Activated CD8-positive, alpha-beta memory T cell treated with anti-CD3 and anti-CD28 coated beads, Interleukin-2, amount 10 ng/mL, durations not matched to agents 7 days and 5 days (primary cell): ENCODE measurements around the gene MEOX2. TPM values are rescaled to one million over a fixed set of nuclear protein-coding genes. Genes with fewer than 3 reads are reported as not detected.

ENCODE experiments used
- ATAC-seq: fragments of 150-1000 bp; cut with Tn5 transposase; one replicate; pipeline ENCODE4 v1.10.0; 2021; ENCODE audit warnings: moderate library complexity
- CTCF ChIA-PET: fragments of 350-600 bp; sonication (Branson Sonifier 250); formaldehyde crosslinking; loops from one replicate; lab custom pipeline; 2021; ENCODE audit warnings: antibody characterized with exemption; lab: Charles Lee
- DNase-seq: peaks from one replicate; pipeline ENCODE4 v3.0.0-alpha.2; 2020
- H3K27ac Mint-ChIP-seq: one replicate; pipeline ENCODE4 v1.8.0; 2021; ENCODE audit warnings: mild to moderate bottlenecking, mixed read lengths
- H3K27me3 Mint-ChIP-seq: one replicate; pipeline ENCODE4 v1.8.0; 2021; ENCODE audit warnings: mixed read lengths
- H3K36me3 Mint-ChIP-seq: one replicate; pipeline ENCODE4 v1.8.0; 2021; ENCODE audit warnings: mild to moderate bottlenecking, mixed read lengths
- H3K4me1 Mint-ChIP-seq: one replicate; pipeline ENCODE4 v1.8.0; 2021; ENCODE audit warnings: mixed read lengths
- H3K4me3 Mint-ChIP-seq: one replicate; pipeline ENCODE4 v1.8.0; 2021; ENCODE audit warnings: mild to moderate bottlenecking, moderate library complexity, mixed read lengths
- H3K9me3 Mint-ChIP-seq: one replicate; pipeline ENCODE4 v1.8.0; 2022; ENCODE audit warnings: low read depth, mixed read lengths
- total RNA-seq, 2 experiments: library from RNA; stranded (reverse); gene quantifications; one replicate each; pipeline ENCODE4 v1.2.3, GENCODE V29; 2021

MEOX2 gene
- total RNA-seq, result not detected

GRCh38 chr7:15686295-15686956, at the start of gene MEOX2:
TSS of gene MEOX2 (minus strand) at chr7:15686683. CDS start at chr7:15686402, 281 bp downstream.
- H3K36me3 Mint-ChIP-seq, result peaks cover 3% of the 10 kb centered on the region
- H3K4me1 Mint-ChIP-seq, result no peaks in the 10 kb centered on the region
- H3K9me3 Mint-ChIP-seq, result no peaks in the 10 kb centered on the region
- no peak within 1 kb of the TSS for H3K27ac Mint-ChIP-seq
- H3K4me3 Mint-ChIP-seq, result no peak within 1 kb of the TSS
- H3K27me3 Mint-ChIP-seq, result peaks cover 44% of the 10 kb centered on the region
- ATAC-seq (no peak), DNase-seq (no peak)
- CTCF ChIA-PET, result no interaction called here

GRCh38 chr7:15729746-15730145, 43.3 kb upstream of the MEOX2 start:
- CTCF ChIA-PET, result no interaction called here
- H3K4me1 Mint-ChIP-seq, result no peaks in the 10 kb centered on the region
- no peaks in the 10 kb centered on the region for H3K27me3 Mint-ChIP-seq
- no peak for DNase-seq
- no peak overlapping the region for H3K4me3 Mint-ChIP-seq
- H3K27ac Mint-ChIP-seq, result no peak overlapping the region
- no peaks in the 10 kb centered on the region for H3K36me3 Mint-ChIP-seq
- no peak for ATAC-seq
- H3K9me3 Mint-ChIP-seq, result peaks cover 5% of the 10 kb centered on the region

DNA sequence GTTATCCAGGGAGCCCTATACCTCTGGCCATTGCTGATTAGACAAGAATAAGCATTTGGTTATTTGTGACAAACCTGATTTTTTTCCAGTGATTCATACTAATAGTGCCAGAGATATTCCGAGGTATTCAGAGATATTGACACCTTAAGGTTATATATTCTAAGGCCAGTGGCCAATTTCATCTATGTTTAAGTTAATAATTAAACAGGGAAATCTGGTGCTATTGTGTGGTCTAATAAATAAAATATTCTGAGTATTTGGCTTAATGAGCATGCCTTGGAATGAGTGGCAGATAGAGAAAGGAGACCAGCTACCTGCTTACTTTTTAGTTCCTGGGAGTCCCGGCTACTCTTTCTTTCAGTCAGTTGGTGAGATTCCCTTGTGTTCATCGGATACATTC, 38.6 kb upstream of the MEOX2 start:
- CTCF ChIA-PET, result no interaction called here
- Mint-ChIP-seq H3K9me3 (peaks cover 3% of the 10 kb centered on the region), H3K27me3 (no peaks in the 10 kb centered on the region), H3K27ac (no peak overlapping the region), H3K36me3 (no peaks in the 10 kb centered on the region), H3K4me1 (no peaks in the 10 kb centered on the region), H3K4me3 (no peak overlapping the region)
- ATAC-seq (no peak), DNase-seq (no peak)

- CTCF ChIA-PET, result no interaction called here
- H3K9me3 Mint-ChIP-seq, result peaks cover 3% of the 10 kb centered on the region
- no peak overlapping the region for H3K27ac Mint-ChIP-seq
- no peaks in the 10 kb centered on the region for H3K36me3 Mint-ChIP-seq
- no peaks in the 10 kb centered on the region for H3K27me3 Mint-ChIP-seq
- ATAC-seq (no peak), DNase-seq (no peak)
- no peaks in the 10 kb centered on the region for H3K4me1 Mint-ChIP-seq
- H3K4me3 Mint-ChIP-seq, result no peak overlapping the region
These were observed 37.4 kb upstream of the MEOX2 start for GRCh38 chr7:15723841-15724240.

DNA sequence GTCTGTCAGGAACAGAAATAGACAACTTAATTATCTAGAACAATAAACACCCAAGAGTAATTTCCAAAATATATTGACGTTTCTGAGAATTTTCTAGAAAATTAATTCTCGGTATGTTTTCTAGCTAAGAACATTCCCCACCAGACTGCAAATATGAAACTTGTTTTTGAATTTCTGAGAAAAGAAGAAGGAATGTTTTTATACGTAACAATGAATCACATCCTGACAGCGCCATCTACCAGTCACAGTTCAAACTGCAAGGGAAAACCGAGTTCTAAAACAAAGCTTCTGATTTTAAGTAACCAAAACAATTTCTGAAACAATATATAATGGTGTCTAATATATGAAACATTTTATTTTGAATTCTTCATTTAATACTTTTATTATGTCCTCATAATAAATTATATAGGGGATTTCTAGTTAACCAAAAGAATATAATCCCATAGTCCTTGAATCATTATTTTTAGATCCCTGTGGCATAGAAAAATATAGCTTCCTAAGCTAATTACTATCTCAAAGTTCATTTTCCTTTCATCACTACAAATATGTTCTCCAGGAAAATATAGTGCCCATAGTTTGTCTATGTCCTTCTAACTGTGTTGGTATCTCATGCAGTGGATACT, 34.5 kb upstream of the MEOX2 start:
- Mint-ChIP-seq H3K36me3 (no peaks in the 10 kb centered on the region), H3K9me3 (no peaks in the 10 kb centered on the region), H3K27me3 (no peaks in the 10 kb centered on the region), H3K27ac (no peak overlapping the region), H3K4me3 (no peak overlapping the region), H3K4me1 (no peaks in the 10 kb centered on the region)
- no peak for ATAC-seq
- CTCF ChIA-PET, result interaction anchor here (1.1 to 1.4 kb wide), 3 partner anchors 8 to 19 kb away, joined by 3 to 5 read pairs (median 3); no protein-coding TSS in a partner anchor
- no peak for DNase-seq

- ATAC-seq (no peak), DNase-seq (no peak)
- H3K36me3 Mint-ChIP-seq, result no peaks in the 10 kb centered on the region
- H3K27me3 Mint-ChIP-seq, result no peaks in the 10 kb centered on the region
- no peak overlapping the region for H3K4me3 Mint-ChIP-seq
- CTCF ChIA-PET, result no interaction called here
- no peaks in the 10 kb centered on the region for H3K9me3 Mint-ChIP-seq
- H3K4me1 Mint-ChIP-seq, result no peaks in the 10 kb centered on the region
- H3K27ac Mint-ChIP-seq, result no peak overlapping the region
These were observed 32.8 kb upstream of the MEOX2 start for GRCh38 chr7:15719311-15719710.

GRCh38 chr7:15715435-15715834, 29.0 kb upstream of the MEOX2 start:
- H3K4me1 Mint-ChIP-seq, result peaks cover under 1% of the 10 kb centered on the region
- CTCF ChIA-PET, result no interaction called here
- ATAC-seq, result no peak
- no peak overlapping the region for H3K4me3 Mint-ChIP-seq
- no peak overlapping the region for H3K27ac Mint-ChIP-seq
- no peak for DNase-seq
- H3K36me3 Mint-ChIP-seq, result no peaks in the 10 kb centered on the region
- H3K27me3 Mint-ChIP-seq, result no peaks in the 10 kb centered on the region
- no peaks in the 10 kb centered on the region for H3K9me3 Mint-ChIP-seq

DNA sequence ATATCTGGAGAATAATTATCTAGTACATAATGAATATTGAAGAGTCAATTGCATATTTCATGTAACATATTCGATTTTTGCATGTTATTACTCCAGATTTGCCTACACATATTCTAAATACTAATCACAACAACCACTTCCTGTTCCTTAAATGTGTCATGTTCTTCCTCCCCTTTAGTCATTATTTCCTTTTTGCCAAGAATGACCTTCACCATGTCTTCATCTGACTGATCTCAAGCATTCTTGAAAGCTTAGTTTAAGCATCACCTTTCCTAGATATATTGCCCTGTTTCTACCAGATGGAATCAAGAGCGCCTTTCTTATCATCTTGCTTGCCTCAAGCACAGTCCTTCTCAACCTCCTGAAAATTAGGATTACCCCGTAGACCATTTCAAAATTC, 23.5 kb upstream of the MEOX2 start:
- Mint-ChIP-seq H3K4me1 (peaks cover 9% of the 10 kb centered on the region), H3K36me3 (peaks cover 1% of the 10 kb centered on the region), H3K27me3 (no peaks in the 10 kb centered on the region), H3K9me3 (peaks cover 2% of the 10 kb centered on the region), H3K4me3 (no peak overlapping the region), H3K27ac (no peak overlapping the region)
- DNase-seq, result no peak
- peak; percentile 20 for ATAC-seq
- CTCF ChIA-PET, result interaction anchor here (1.7 kb wide), 1 partner anchor 11 kb away, joined by 5 read pairs; no protein-coding TSS in a partner anchor

- Mint-ChIP-seq H3K4me3 (no peak overlapping the region), H3K36me3 (peaks cover 1% of the 10 kb centered on the region), H3K27ac (no peak overlapping the region), H3K4me1 (peaks cover 9% of the 10 kb centered on the region), H3K27me3 (no peaks in the 10 kb centered on the region), H3K9me3 (peaks cover 2% of the 10 kb centered on the region)
- DNase-seq (no peak), ATAC-seq (no peak)
- CTCF ChIA-PET, result no interaction called here
These were observed 21.1 kb upstream of the MEOX2 start for GRCh38 chr7:15707570-15707969.

DNA sequence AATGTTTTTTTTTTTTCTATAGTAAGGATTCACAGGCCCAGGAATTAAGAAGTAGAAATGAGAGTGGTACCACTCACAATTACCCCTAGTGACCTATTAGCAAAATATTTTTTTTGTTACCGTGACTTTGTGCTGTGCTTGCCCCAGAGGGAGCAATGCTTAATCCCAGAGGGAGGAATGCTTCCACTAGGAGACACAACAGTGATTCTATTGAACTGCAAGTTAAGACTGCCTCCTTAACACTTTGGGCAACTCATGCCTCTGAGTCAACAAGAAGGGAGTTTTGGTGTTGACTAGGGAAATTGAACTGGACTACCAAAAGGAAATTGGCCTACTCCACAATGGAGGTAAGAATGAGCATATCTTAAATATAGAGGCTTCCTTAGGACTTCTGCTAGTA, 17.2 kb upstream of the MEOX2 start:
- H3K27ac Mint-ChIP-seq, result no peak overlapping the region
- H3K4me3 Mint-ChIP-seq, result no peak overlapping the region
- CTCF ChIA-PET, result no interaction called here
- DNase-seq (no peak), ATAC-seq (no peak)
- H3K4me1 Mint-ChIP-seq, result no peaks in the 10 kb centered on the region
- no peaks in the 10 kb centered on the region for H3K27me3 Mint-ChIP-seq
- no peaks in the 10 kb centered on the region for H3K9me3 Mint-ChIP-seq
- H3K36me3 Mint-ChIP-seq, result no peaks in the 10 kb centered on the region

DNA sequence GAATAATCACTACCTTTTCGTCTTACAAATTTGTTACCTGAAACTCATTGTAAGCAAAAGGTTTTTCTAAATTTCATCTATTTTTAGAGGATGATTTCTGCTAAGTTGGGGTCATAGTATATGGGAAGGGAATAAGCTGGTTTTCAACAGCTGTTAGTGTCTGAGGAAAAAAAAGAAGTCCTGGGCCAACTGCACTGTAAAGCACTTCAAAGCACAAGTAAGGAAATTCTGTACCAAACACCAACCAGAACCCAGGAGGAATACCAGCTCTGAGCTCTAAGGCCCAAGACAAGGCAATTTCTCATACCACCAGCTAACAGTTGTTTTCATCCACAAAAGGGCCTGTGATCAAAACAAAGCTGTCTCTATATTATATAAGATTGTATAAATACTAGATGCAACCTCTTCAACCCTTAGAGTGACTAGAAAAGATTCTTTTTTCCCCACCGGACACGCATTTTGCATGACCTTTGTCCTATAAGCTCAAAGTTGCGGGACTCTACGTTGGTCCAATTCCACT, 6.1 kb upstream of the MEOX2 start:
- H3K36me3 Mint-ChIP-seq, result no peaks in the 10 kb centered on the region
- CTCF ChIA-PET, result no interaction called here
- no peak overlapping the region for H3K4me3 Mint-ChIP-seq
- H3K4me1 Mint-ChIP-seq, result no peaks in the 10 kb centered on the region
- H3K9me3 Mint-ChIP-seq, result no peaks in the 10 kb centered on the region
- peaks cover 16% of the 10 kb centered on the region for H3K27me3 Mint-ChIP-seq
- no peak for DNase-seq
- ATAC-seq, result no peak
- H3K27ac Mint-ChIP-seq, result no peak overlapping the region

DNA sequence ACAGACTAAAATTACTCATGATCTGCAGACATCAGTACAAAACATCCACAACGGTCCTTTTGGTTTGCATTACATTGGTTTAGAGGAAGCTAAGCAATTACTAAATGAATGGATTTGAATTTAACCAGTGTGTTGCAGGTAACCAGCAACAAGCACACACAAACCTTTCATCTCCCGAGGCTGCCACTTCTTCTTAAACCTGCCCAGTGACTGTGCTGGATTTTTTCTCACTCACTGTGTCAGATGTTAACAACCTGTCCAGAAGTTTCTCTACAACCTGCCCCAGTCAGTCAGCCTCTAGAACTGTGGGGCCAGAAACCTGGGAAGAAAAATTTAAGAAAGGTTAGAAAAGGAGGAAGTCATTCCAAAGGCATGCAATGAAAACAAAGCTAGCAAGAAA, 2.4 kb upstream of the MEOX2 start:
- DNase-seq (no peak), ATAC-seq (no peak)
- H3K4me1 Mint-ChIP-seq, result no peaks in the 10 kb centered on the region
- H3K4me3 Mint-ChIP-seq, result no peak overlapping the region
- no peak overlapping the region for H3K27ac Mint-ChIP-seq
- CTCF ChIA-PET, result no interaction called here
- H3K27me3 Mint-ChIP-seq, result peaks cover 44% of the 10 kb centered on the region
- H3K36me3 Mint-ChIP-seq, result peaks cover 3% of the 10 kb centered on the region
- H3K9me3 Mint-ChIP-seq, result no peaks in the 10 kb centered on the region

- DNase-seq (no peak), ATAC-seq (no peak)
- H3K4me3 Mint-ChIP-seq, result no peak overlapping the region
- peaks cover 3% of the 10 kb centered on the region for H3K36me3 Mint-ChIP-seq
- H3K9me3 Mint-ChIP-seq, result no peaks in the 10 kb centered on the region
- H3K27ac Mint-ChIP-seq, result no peak overlapping the region
- CTCF ChIA-PET, result no interaction called here
- peaks cover 44% of the 10 kb centered on the region for H3K27me3 Mint-ChIP-seq
- no peaks in the 10 kb centered on the region for H3K4me1 Mint-ChIP-seq
These were observed 1.8 kb upstream of the MEOX2 start for GRCh38 chr7:15688279-15688626.

DNA sequence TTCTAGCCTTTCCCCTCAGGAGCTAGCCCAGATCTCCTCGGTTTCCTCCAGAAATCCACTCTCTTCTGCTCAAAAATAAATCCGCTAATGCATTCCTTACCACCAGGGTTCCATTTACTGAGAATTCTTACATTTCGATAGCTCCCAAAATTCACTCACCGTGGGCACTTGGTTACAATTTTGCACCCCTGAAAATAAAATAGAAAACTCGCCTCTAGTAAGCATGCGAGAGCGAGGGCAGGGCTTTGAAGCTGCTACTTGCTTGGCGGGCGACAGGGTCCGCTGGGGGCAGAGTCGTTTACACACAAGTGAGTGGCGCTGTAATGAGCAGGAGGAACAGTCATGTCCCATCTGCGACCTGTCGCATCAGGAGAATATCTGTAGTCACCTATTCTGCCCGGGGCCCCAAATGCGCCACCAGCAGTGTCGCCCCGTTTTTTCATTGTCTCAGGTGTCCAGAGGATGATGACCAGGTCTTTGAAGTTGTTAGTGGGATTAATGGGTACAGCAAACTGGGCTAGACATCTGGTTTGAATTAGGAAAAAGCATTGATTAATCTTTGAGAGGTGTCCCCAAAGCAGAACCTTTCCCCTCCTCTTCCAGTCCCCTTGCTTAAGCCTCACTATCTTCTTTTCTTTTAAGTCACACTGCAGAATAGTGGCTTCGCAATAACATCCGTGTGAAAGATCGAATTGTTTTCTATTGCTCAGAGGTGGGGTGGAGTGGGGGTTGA, 1.2 kb upstream of the MEOX2 start:
- no peak overlapping the region for H3K4me3 Mint-ChIP-seq
- no peaks in the 10 kb centered on the region for H3K4me1 Mint-ChIP-seq
- H3K27ac Mint-ChIP-seq, result no peak overlapping the region
- peaks cover 44% of the 10 kb centered on the region for H3K27me3 Mint-ChIP-seq
- ATAC-seq (no peak), DNase-seq (no peak)
- CTCF ChIA-PET, result no interaction called here
- no peaks in the 10 kb centered on the region for H3K9me3 Mint-ChIP-seq
- peaks cover 3% of the 10 kb centered on the region for H3K36me3 Mint-ChIP-seq
